ENCODE measurements around the gene UIMC1.

- no peak for TF ChIP-seq CTCF (IDR thresholded peaks at IDR 0.05)
- no peak for TF ChIP-seq POLR2AphosphoS5 (IDR thresholded peaks at IDR 0.05)
Measured at GRCh38 chr5:176998828-176999227, 7.8 kb downstream of the UIMC1 start.

Data from stomach (tissue), 4 donors.